Adrenal gland (tissue), 12 donors: Measurements from ENCODE around the gene SAMD4A. TPM values are rescaled to one million over a fixed set of nuclear protein-coding genes. Genes with fewer than 3 reads are reported as not detected.

Experiments used
- DNase-seq, 7 donors: peaks; one replicate each; pipeline ENCODE4 v3.0.0-alpha.2; 2019 to 2020
- H3K27ac ChIP-seq, 5 donors: fragments of 200-600 bp; sonication (generic) in 4 of 5; 1 replicate in 3 of 5; 2 replicates in 2 of 5; pipeline versions ENCODE4 v1.5.1 to v1.8.0; 2016 to 2020; ENCODE audit warnings: mild to moderate bottlenecking in 1 of 5
- H3K27me3 ChIP-seq: fragments of 200-600 bp; 2 replicates; pipeline ENCODE4 v1.8.0; 2021
- H3K36me3 ChIP-seq, 2 donors: fragments of 200-600 bp; replicated peaks in 1 of 2; 1 replicate in 1 of 2; 2 replicates in 1 of 2; pipeline versions ENCODE4 v1.5.1 to v1.8.0; 2018 to 2022
- H3K4me1 ChIP-seq, 2 donors: fragments of 200-600 bp; replicated peaks in 1 of 2; 1 replicate in 1 of 2; 2 replicates in 1 of 2; pipeline versions ENCODE4 v1.5.1 to v1.8.0; 2018 to 2021
- H3K4me3 ChIP-seq, 4 donors: fragments of 200-600 bp; sonication (generic) in 3 of 4; one replicate each; pipeline ENCODE4 v1.5.1; 2016 to 2018
- H3K9me3 ChIP-seq, 3 donors: fragments of 200-600 bp; sonication (generic) in 1 of 3; replicated peaks in 1 of 3; 1 replicate in 2 of 3; 2 replicates in 1 of 3; pipeline versions ENCODE4 v1.5.1 to v1.8.0; 2016 to 2021
- POLR2A ChIP-seq, 2 donors: fragments of 450-650 bp; IDR thresholded peaks; one replicate each; pipeline ENCODE4 v1.6.1; 2017; ENCODE audit warnings: antibody characterized with exemption in 2 of 2, mild to moderate bottlenecking in 2 of 2, moderate library complexity in 1 of 2
- WGBS, 4 donors: extraction: QIAGEN DNeasy Blood & Tissue Kit in 2 of 4; methylation state at CpG; one replicate each; pipeline versions ENCODE4 v1.1.5 to v1.1.7; 2013 to 2017; 5-methylcytosine and 5-hydroxymethylcytosine counted together
- intact Hi-C, 2 donors: fragments of 100-400 bp; cut with DNase I; formaldehyde crosslinking; loops; one replicate each; pipeline versions ENCODE4 v1.14.1 to v1.15.0; 2022 to 2023
- polyA plus RNA-seq, 3 donors: library from polyadenylated mRNA; stranded (reverse); fragments of 200-250 nt in 2 of 3; fragments of 350-450 nt in 1 of 3; fragmentation: Illumina TruSeq in 1 of 3; extraction: RNeasy Lipid Tissue Mini Kit (QIAGEN cat#74804) in 1 of 3; gene quantifications; one replicate each; pipeline ENCODE4 v1.2.3, GENCODE V29; 2013 to 2014
- total RNA-seq, 9 donors: library from RNA; depleted of rRNA in 4 of 9; stranded (reverse); fragments of >200 nt in 4 of 9; fragments of 120-200 nt in 1 of 9; fragmentation: NEBNext Ultra II Directional in 1 of 9; extraction: Animal tissue kit (Norgen Biotek cat#: 25700) in 1 of 9; gene quantifications; one replicate each; pipeline versions ENCODE4 v1.1.0 to v1.2.4, GENCODE V29; 2013 to 2023
- TF ChIP-seq, protein P1 (sequence below), 6 experiments: fragments of 450-650 bp in 4 of 6; fragments of 200-600 bp in 2 of 6; sonication (generic) in 1 of 6; IDR thresholded peaks; 1 replicate in 5 of 6; 2 replicates in 1 of 6; pipeline versions ENCODE4 v1.5.1 to v1.8.0; 2016 to 2021; ENCODE audit warnings: antibody characterized with exemption in 6 of 6, mild to moderate bottlenecking in 2 of 6, moderate library complexity in 1 of 6
- donor health status: healthy with polysubstance abuse.
- donor health status: Bipolar disorder and iron deficiency.
- donor health status: DM: yes; HTN: yes; CAD: no.
- donor health status: DM: no; HTN: no; CAD: no.
- donor health status: DM: no; HTN: no; CAD: no.
- donor health status: DM: yes; HTN: yes; CAD: no.

The SAMD4A gene
- total and polyA plus RNA-seq, 12 donors: 2.2 to 13.2 (median 8.3) TPM

GRCh38 chr14:54840798-54841197 lies 273.9 kb downstream of the SAMD4A start:
- WGBS, 4 donors: 92 to 100% (median 98%) methylated on average over 1 of the region's 1 CpG
- no peak for TF ChIP-seq POLR2A (IDR thresholded peaks at IDR 0.05)
- TF ChIP-seq, protein P1, sequence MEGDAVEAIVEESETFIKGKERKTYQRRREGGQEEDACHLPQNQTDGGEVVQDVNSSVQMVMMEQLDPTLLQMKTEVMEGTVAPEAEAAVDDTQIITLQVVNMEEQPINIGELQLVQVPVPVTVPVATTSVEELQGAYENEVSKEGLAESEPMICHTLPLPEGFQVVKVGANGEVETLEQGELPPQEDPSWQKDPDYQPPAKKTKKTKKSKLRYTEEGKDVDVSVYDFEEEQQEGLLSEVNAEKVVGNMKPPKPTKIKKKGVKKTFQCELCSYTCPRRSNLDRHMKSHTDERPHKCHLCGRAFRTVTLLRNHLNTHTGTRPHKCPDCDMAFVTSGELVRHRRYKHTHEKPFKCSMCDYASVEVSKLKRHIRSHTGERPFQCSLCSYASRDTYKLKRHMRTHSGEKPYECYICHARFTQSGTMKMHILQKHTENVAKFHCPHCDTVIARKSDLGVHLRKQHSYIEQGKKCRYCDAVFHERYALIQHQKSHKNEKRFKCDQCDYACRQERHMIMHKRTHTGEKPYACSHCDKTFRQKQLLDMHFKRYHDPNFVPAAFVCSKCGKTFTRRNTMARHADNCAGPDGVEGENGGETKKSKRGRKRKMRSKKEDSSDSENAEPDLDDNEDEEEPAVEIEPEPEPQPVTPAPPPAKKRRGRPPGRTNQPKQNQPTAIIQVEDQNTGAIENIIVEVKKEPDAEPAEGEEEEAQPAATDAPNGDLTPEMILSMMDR (IDR thresholded peaks at IDR 0.05): no peak
- Histone ChIP-seq H3K36me3 (no peaks in the 10 kb centered on the region), H3K4me3 (no peak overlapping the region), H3K4me1 (no peaks in the 10 kb centered on the region), H3K27ac (no peak overlapping the region), H3K27me3 (no peaks in the 10 kb centered on the region), H3K9me3 (no peaks in the 10 kb centered on the region)
- DNase-seq: no peak
- intact Hi-C loops: no loop called here

Other genes with a start within 250 kb of the SAMD4A start
- 10 to 100 TPM in 1 of 9 donors, 1 to 10 TPM in 4, under 1 TPM in 3, not detected in 1; 0.46 to 16.4 (median 1.9) TPM for gene CDKN3, start 170.1 kb upstream of the SAMD4A start, total RNA-seq
- 1 to 10 TPM; 1.3 to 6.6 (median 2.4) TPM for gene CDKN3, start 170.1 kb upstream of the SAMD4A start, polyA plus RNA-seq
- gene CNIH1, start 125.8 kb upstream of the SAMD4A start, total RNA-seq: 100 to 1,000 TPM in 7 of 9 donors, 10 to 100 TPM in 2; 56.4 to 173 (median 106) TPM
- gene CNIH1, start 125.8 kb upstream of the SAMD4A start, polyA plus RNA-seq: 100 to 1,000 TPM in 1 of 3 donors, 10 to 100 TPM in 2; 24.5 to 328 (median 30.6) TPM
- gene GMFB, start 78.1 kb upstream of the SAMD4A start, total RNA-seq: 10 to 100 TPM; 22.0 to 66.3 (median 46.6) TPM
- 10 to 100 TPM in 2 of 3 donors, 1 to 10 TPM in 1; 8.2 to 53.6 (median 21.2) TPM for gene GMFB, start 78.1 kb upstream of the SAMD4A start, polyA plus RNA-seq
- 10 to 100 TPM in 8 of 9 donors, 1 to 10 TPM in 1; 9.4 to 22.9 (median 18.1) TPM for gene CGRRF1, start 57.2 kb upstream of the SAMD4A start, total RNA-seq
- gene CGRRF1, start 57.2 kb upstream of the SAMD4A start, polyA plus RNA-seq: 10 to 100 TPM; 16.8 to 26.9 (median 23.4) TPM